GM21447 (cell line): ENCODE measurements around the gene TRDMT1.
A peak's percentile ranks its signal among the peaks of the same experiment; 100 is the strongest.

Experiments
- ATAC-seq: cut with Tn5 transposase; IDR thresholded peaks from one replicate; pipeline ENCODE4 v1.9.1; 2021; ENCODE audit not compliant: unreplicated experiment

The TRDMT1 gene, protein sequence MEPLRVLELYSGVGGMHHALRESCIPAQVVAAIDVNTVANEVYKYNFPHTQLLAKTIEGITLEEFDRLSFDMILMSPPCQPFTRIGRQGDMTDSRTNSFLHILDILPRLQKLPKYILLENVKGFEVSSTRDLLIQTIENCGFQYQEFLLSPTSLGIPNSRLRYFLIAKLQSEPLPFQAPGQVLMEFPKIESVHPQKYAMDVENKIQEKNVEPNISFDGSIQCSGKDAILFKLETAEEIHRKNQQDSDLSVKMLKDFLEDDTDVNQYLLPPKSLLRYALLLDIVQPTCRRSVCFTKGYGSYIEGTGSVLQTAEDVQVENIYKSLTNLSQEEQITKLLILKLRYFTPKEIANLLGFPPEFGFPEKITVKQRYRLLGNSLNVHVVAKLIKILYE

DNA sequence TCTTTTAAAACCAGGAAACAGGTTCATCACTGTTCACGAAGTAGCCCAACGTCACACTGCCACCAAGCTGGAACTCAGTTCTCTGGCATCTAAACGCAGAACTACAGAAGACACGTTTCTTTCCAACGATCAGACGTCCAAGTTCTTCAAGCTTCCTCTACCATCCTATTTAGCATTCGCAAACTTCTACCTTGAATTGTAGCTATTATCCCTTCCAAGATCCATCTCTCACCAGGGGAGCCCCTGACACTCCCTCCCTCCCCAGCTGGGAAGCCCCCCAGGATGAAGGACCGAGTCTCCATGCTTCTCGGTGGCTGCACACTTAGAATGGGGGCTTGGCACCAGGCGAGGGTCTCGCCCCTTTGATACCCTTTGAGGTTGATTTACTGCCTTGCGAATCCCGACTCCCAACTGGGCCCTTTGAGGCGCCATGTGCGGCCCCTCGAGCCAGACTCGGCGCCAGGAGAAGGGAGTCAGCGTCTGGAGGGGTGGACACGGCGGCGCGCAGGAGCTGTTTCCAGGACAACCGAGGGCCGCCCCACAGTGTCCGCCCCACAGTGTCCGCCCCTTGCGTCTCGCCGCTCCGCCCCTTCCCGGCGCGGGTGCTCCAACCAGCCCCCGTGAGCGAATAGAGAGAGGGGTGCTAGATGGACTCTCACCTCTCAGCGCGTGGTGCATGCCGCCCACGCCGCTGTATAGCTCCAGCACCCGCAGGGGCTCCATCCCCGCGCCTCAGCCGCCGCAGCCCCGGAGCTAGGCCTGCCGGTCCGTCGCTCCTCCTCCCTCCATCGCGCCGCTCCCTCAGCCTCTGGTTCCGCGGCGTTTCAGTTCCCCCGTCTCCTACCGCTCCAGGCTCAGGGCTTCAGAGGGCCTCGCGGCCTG is at the start of gene TRDMT1:
Gene TRDMT1, minus strand, starts transcription at position 761 of the 882 bp plus-strand sequence. Its CDS starts 38 bp downstream, at position 723.
- ATAC-seq = peak; percentile 93

DNA sequence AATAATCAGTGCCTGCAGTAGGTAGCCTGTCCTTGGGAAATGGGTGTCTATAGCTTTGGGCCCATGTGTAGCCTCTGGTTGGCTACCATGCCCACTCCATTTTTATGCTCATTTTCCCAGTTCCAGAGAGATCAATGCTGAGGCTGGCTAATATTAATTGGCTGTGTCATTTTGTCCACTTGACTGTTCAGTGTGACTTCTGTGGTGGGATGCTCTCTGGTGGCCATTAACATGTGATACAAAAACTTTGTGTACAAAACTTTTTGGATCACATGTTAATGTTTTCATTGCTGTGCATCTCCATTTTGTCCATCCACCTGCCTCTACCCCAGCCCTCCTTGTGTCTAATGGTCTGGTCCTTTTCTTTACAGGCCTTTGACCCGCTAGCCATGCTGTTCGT is 49.3 kb upstream of the TRDMT1 start:
- ATAC-seq = no peak

DNA sequence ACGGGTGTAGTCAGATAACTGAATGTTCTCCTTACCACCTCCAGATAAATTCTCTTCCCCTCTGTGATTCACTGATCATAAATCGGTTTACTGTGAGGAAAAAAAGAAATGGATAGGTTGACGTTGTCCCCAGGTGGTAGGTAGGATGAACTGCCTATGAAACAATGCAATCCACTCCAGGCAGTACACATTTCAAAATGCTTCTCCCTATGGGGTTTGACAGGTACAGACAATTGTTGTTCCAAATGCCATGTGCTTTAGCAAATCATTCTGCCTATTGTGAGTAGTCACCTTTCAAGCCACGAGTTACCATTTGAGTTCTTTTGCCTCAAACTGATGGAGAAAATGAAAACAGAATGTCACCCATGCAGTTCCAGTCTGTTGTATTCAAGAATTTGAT is 48.3 kb upstream of the TRDMT1 start:
- ATAC-seq = no peak

DNA sequence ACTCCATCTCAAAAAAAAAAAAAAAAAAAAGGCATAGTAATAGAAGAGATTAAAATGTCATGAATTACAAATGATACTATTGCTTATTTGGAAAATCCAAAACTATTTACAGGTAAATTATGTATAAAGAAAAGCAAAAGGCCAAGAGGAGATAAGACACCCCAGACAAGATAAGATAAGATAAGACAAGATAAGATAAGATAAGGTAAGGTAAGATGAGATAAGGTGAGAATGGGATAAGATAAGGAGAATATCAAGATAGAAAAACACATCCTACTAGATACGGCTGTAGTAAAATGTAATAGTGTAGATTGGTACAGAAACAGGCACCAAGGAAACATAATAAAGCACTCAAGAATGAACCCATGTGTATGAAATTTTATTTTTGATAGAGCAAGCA is 47.5 kb upstream of the TRDMT1 start:
- no peak for ATAC-seq

DNA sequence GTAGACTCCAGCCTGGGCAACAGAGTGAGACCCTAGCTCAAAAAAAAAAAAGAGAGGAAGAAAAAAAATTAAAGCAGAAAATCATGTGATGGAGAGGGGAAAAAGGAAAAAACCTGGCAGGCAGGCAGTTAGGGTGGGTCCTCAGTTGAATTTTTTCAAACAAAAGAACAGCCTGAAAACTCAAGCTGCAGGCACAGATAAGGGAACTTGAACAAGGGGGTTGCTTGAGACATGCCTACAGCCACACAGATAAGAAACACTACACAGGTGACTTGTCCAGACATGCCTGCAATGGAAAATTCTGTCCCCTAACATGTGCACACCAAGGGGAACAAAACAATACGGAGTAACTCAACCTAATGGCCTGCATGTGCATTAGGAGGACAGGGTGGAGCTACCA is 45.7 kb upstream of the TRDMT1 start:
- ATAC-seq = no peak

DNA sequence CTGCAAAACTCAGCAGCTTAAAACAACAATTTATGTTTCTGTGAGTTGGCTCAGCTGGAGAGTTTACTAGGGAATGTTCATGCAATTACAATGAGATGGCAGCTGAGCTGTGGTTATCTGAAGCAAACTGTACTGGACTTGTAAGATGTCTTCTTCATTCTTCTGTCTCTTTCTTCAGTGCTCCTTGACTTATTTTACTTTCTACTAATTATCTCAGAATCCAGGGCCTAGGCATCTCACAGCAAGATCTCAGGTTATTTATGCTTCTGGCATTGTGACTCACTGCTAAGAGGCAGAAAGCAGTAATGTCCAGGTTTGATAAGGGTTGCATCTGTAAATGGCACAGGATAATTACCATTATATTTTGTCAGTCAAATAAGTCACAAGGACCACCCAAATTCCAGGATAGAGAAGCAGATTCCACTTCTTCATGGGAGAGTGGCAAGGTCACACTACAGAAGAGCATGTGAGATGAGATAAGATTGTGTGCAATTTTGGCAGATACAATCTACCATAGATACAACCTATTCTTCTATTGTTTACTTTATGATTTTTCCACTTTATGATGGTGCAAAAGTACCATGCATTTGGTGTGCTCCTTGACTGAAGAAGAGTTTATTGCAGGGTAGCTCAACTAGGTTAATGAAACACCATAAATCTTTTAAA is 43.4 kb upstream of the TRDMT1 start:
- no peak for ATAC-seq

DNA sequence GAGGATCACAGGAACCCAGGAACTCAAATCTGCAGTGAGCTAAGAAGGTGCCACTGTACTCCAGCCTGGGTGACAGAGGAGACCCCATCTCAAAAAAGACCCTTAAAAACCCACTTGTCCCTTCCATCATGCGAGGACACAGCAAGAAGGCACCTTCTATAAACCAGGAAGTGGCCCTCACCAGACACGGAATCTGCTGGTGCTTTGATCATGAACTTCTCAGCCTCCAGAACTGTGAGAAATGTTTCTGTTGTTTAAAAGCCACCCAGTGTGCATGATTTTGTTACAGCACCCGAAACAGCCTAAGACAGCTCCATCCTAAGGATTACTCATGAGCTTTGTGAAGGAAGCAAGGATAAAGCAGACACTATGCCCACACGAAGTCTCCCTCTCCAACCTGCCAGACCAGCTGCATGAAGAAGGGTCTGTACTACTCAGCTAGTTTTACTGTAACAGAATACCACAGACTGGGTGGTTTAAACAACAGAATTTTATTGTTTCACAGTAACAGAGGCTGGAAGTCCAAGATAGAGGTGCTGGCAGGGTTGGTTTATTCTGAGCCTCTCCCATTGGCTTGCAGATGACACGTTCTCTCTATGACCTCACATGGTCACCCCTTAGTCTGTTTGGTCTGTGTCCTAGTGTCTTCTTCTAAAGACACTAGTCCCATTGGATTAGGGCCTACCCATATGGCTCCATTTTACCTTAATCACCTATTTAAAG is 40.3 kb upstream of the TRDMT1 start:
- ATAC-seq = no peak

DNA sequence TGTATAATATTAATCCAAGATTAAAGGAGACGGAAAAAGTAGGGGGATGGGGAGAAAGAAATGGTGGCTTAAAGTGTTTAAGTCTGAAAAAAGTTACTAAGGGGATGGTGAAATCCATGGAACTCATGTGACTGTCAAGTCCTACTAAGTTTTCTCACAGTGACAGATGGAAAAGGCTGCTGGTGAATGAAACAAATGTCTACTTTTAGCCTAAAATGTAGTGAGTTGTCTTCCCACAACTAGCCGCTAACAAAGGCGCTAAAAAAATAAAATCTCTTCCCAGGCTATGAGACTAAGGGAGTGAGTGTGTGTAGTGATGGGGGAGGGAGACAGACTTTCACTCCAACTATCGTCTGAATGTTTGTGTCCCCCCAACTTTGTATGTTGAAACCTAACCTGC is 39.1 kb upstream of the TRDMT1 start:
- ATAC-seq = no peak

DNA sequence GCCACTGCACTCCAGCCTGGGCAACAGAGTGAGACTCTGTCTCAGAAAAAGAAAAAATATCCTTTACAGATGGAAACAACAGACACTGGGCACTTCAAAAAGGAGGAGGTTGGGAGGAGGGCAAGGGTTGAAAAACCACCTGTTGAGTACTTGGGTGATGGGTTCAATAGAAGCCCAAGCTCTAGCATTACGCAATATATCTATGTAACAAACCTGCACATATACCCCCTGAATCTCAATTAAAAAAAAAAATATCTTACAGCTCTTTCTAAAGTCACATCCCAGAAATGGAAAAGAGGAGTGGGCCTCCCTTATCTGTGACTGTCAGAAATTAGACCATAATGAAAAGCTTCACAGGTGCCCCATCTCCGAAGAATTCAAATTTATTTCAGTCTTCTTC is 38.6 kb upstream of the TRDMT1 start:
- no peak for ATAC-seq

DNA sequence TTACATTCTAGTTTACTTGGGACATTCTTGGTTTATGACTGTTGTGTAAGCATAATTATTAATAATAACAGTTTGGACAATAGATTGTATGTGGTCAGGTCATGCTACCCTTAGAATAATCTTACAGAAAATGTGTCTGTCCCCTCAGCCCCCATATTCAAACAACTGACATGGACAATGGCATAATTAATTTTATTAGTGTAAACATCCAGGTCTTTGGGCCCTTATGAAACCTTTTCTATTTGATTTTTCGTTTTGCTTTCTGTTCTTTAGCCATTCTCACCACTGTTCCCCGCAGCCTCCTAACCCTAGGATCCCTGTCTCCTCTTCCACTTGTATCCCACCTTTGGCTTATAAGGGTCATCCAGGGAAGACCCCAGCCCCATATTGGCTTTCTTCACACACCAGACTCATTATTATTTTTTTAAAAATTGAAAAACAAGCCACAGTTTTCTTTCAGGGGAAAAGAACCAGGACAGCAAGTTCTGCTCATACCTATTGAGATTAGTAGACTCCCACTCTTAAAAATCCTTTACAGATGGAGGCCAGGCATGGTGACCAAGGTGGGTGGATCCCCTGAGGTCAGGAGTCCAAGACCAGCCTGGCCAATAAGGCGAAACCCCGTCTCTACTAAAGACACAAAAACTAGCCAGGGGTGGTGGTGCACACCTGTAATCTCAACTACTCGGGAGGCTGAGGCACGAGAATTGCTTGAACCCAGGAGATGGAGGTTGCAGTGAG is 38.0 kb upstream of the TRDMT1 start:
- ATAC-seq = no peak

DNA sequence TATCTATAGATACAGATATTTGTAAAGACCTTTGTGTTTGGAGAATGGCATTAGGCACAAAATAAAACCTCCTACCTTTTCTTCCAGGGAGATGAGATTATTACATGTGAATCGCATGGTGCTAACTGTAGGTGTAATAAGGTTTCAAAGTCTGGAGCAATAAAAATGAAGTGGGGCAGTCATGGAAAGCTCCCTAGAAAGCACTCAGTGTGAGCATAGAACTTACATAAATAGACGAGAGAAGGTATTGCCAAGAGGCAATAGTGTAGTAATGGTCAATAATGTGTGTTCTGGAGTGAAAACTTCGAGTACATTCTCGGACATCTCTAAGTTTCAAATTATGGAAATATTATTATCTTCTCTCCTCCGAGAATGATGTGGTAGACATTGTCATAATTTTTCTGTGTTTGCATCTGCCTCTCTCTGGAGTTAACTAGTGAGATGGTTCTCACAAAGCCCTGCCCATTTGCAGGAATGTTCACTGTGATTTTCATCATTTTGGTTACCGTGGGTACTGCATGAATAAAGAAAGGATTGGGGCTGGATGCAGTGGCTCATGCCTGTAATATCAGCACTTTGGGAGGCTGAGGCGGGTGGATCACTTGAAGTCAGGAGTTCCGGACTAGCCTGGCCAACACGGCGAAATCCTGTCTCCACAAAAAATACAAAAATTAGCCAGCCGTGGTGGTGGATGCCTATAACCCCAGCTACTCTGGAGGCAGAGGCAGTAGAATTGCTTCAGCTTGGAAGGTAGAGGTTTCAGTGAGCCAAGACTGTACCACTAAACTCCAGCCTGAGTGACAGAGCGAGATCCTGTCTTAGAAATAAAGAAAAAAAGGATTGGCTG is 37.2 kb upstream of the TRDMT1 start:
- no peak for ATAC-seq

DNA sequence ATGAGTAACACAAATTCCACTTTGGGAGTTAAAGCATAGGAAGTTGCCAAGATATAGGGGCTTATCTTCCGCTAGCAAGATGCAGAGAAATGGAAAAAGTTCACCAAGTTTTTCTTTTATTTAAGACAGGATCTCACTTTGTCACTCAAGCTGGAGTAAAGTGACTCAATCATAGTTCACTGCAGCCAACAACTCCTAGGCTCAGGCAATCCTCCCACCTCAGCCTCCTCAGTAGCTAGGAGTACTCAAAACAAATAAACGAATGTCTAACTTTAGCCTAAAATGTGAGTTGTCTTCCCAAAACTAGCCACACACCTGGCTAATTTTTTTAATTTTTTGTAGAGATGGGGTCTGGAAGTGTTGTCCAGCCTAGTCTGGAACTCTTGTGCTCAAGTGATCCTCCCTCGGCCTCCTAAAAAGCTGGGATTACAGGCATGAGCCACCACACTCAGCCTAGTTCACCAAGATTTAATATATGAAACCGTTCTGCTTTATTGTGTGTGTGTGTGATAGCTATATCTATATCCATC is 36.5 kb upstream of the TRDMT1 start:
- no peak for ATAC-seq

DNA sequence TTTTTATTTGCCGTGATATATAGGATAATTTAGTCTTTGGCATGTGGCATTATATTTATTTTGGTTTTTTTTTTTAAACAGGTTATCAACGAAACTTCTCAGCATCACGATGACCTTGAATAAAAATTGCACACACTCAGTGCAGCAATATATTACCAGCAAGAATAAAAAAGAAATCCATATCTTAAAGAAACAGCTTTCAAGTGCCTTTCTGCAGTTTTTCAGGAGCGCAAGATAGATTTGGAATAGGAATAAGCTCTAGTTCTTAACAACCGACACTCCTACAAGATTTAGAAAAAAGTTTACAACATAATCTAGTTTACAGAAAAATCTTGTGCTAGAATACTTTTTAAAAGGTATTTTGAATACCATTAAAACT is 35.7 kb upstream of the TRDMT1 start:
- ATAC-seq = no peak

DNA sequence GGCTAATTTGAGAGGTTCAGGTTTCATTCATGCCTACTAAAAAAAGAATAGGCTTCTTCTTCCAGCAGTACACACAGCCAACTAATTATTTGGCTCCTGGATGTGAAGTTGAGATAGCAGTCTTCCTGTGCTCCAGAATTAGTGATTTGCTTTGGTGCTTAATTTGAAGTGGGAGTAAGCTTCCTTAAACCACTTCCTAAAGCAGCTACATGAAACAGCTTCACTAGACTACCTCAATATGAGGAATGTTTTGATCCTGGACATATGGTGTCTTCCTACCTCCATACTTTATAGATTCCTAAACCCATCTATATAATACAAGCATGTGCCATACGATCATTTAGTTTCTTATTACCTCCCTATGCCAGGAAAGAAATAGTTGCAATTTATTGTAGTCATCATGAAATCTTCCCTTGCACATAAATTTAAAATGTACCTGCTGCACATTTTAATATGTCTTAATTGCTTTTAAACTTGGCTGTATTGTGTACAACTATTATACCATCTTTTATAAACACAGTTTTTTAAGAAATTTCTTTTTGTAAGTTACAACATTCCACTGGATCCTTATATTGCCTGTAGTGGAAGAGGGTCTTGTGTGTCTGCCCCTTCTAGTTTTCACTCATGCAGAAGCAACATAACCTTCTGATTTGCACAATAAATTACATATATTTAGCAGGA is 35.1 kb upstream of the TRDMT1 start:
- no peak for ATAC-seq

DNA sequence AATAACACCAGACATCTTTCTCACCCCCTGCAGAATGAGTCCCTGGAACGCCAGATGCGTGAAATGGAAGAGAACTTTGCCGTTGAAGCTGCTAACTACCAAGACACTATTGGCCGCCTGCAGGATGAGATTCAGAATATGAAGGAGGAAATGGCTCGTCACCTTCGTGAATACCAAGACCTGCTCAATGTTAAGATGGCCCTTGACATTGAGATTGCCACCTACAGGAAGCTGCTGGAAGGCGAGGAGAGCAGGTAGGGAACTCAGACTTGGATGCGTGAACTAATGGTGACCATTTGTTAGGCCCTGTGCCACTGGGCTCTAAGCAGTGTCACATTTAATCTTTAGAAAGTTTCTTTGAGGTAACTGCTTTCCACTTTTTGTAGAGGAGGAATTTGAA is 33.7 kb upstream of the TRDMT1 start:
- no peak for ATAC-seq

DNA sequence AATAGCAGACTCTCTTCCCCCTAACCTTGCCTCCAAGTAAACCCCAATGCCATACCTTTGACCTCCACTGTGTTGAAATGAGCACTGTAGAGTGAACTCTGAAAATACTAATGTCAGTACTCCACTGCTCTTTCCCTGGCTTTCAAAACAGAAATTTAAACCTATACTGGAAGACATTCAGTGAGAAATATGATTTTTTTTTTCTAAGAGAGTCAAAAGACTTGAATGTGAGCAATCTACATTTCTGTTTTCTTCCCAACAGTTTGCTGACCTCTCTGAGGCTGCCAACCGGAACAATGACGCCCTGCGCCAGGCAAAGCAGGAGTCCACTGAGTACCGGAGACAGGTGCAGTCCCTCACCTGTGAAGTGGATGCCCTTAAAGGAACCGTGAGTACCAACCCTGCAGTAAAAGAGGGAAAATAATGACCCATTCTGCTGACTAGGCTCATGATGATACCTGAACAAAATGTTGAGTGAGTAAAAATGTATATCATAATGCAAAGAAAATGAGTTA is 33.0 kb upstream of the TRDMT1 start:
- no peak for ATAC-seq

DNA sequence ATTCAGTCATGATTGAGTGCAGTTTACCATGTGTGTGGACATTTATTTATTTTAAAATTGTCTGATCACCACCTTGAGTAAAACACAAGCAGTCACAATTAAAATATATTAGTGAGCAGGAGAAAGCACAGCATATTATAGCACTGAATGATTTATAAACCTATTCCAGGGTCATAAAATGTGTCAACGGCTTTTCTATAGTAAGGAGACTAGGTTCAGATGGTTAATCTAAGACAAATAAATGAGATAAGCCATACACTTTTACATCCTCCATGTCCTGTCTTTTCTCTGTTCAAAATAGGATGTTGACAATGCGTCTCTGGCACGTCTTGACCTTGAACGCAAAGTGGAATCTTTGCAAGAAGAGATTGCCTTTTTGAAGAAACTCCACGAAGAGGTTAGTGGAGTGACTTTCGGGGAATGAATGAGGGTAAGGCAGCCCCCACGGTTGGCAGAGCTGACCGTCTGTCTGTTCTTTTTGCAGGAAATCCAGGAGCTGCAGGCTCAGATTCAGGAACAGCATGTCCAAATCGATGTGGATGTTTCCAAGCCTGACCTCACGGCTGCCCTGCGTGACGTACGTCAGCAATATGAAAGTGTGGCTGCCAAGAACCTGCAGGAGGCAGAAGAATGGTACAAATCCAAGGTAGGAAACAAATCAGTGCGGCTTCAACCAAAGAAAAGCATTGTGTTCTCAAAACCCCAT is 32.0 kb upstream of the TRDMT1 start:
- ATAC-seq = no peak
